HTR-8/SVneo (cell line): ENCODE results near the gene DLG2.
A peak's percentile ranks its signal among the peaks of the same experiment; 100 is the strongest.
"Not testable (repeated sequence)": the region's sequence is repeated elsewhere in the genome, so short reads cannot be mapped to it uniquely, and the experiment has no call there.

Source experiments
- DNase-seq: peaks from one replicate; pipeline ENCODE4 v3.0.0; 2011; ENCODE audit warnings: low spot score, mixed read lengths; ENCODE audit not compliant: insufficient read length
- FAIRE-seq: peaks from 2 replicates; lab custom pipeline; 2011; peaks lifted over from hg19 to GRCh38; lab: Jason Lieb, UNC

Gene DLG2

GRCh38 chr11:83464160-83464944 is 2162.8 kb downstream of the DLG2 start:
- peak; percentile 90 for FAIRE-seq
- DNase-seq, result no peak

- no peak for FAIRE-seq
- no peak for DNase-seq
These were observed 2167.3 kb downstream of the DLG2 start for GRCh38 chr11:83459798-83460197.

GRCh38 chr11:83456566-83456965 is 2170.6 kb downstream of the DLG2 start:
- no peak for FAIRE-seq
- no peak for DNase-seq

GRCh38 chr11:83456075-83456474 is 2171.1 kb downstream of the DLG2 start:
- DNase-seq, result no peak
- no peak for FAIRE-seq

GRCh38 chr11:83455356-83455755 is 2171.8 kb downstream of the DLG2 start:
- DNase-seq (no peak), FAIRE-seq (no peak)

- DNase-seq (no peak), FAIRE-seq (no peak)
These were observed 2172.5 kb downstream of the DLG2 start for GRCh38 chr11:83454674-83455073.

- FAIRE-seq, result no peak
- DNase-seq, result no peak
These were observed 2177.7 kb downstream of the DLG2 start for GRCh38 chr11:83449338-83449913.

GRCh38 chr11:83448686-83449085 is 2178.5 kb downstream of the DLG2 start:
- DNase-seq (no peak), FAIRE-seq (no peak)

- FAIRE-seq, result not testable (repeated sequence)
These were observed 2183.3 kb downstream of the DLG2 start for GRCh38 chr11:83443880-83444279.

GRCh38 chr11:83441601-83442000 is 2185.5 kb downstream of the DLG2 start:
- FAIRE-seq (no peak), DNase-seq (no peak)

More at GRCh38 chr11:83443880-83444279, 2183.3 kb downstream of the DLG2 start:
- DNase-seq, result not testable (repeated sequence)

GRCh38 chr11:83441171-83441570 is 2186.0 kb downstream of the DLG2 start:
- DNase-seq (no peak), FAIRE-seq (no peak)

- DNase-seq, result no peak
- FAIRE-seq, result no peak
These were observed 2188.7 kb downstream of the DLG2 start for GRCh38 chr11:83438438-83438837.

- FAIRE-seq, result no peak
These were observed 2189.2 kb downstream of the DLG2 start for GRCh38 chr11:83437939-83438338.

GRCh38 chr11:83436855-83437254 is 2190.3 kb downstream of the DLG2 start:
- FAIRE-seq (no peak), DNase-seq (no peak)

More at GRCh38 chr11:83437939-83438338, 2189.2 kb downstream of the DLG2 start:
- no peak for DNase-seq

GRCh38 chr11:83434812-83435211 is 2192.3 kb downstream of the DLG2 start:
- FAIRE-seq, DNase-seq: not testable (repeated sequence)

- DNase-seq, result no peak
- FAIRE-seq, result no peak
These were observed 2199.2 kb downstream of the DLG2 start for GRCh38 chr11:83427943-83428342.

GRCh38 chr11:83427501-83427900 is 2199.6 kb downstream of the DLG2 start:
- FAIRE-seq (no peak), DNase-seq (no peak)

GRCh38 chr11:83425137-83425466 is 2202.0 kb downstream of the DLG2 start:
- DNase-seq, result no peak
- FAIRE-seq, result no peak

GRCh38 chr11:83424376-83425136 is 2202.6 kb downstream of the DLG2 start:
- DNase-seq, result no peak
- no peak for FAIRE-seq

GRCh38 chr11:83422641-83423040 is 2204.5 kb downstream of the DLG2 start:
- not testable (repeated sequence) for DNase-seq, FAIRE-seq
